Adrenal gland (tissue), 5 donors: ENCODE data around the gene VSTM2L.

Experiments used
- POLR2A ChIP-seq, 2 donors: fragments of 450-650 bp; IDR thresholded peaks; one replicate each; pipeline ENCODE4 v1.6.1; 2017; ENCODE audit warnings: antibody characterized with exemption in 2 of 2, mild to moderate bottlenecking in 2 of 2, moderate library complexity in 1 of 2
- TF ChIP-seq, protein P1 (sequence below), 6 experiments: fragments of 450-650 bp in 4 of 6; fragments of 200-600 bp in 2 of 6; sonication (generic) in 1 of 6; IDR thresholded peaks; 1 replicate in 5 of 6; 2 replicates in 1 of 6; pipeline versions ENCODE4 v1.5.1 to v1.8.0; 2016 to 2021; ENCODE audit warnings: antibody characterized with exemption in 6 of 6, mild to moderate bottlenecking in 2 of 6, moderate library complexity in 1 of 6
- donor health status: DM: no; HTN: no; CAD: no.

DNA sequence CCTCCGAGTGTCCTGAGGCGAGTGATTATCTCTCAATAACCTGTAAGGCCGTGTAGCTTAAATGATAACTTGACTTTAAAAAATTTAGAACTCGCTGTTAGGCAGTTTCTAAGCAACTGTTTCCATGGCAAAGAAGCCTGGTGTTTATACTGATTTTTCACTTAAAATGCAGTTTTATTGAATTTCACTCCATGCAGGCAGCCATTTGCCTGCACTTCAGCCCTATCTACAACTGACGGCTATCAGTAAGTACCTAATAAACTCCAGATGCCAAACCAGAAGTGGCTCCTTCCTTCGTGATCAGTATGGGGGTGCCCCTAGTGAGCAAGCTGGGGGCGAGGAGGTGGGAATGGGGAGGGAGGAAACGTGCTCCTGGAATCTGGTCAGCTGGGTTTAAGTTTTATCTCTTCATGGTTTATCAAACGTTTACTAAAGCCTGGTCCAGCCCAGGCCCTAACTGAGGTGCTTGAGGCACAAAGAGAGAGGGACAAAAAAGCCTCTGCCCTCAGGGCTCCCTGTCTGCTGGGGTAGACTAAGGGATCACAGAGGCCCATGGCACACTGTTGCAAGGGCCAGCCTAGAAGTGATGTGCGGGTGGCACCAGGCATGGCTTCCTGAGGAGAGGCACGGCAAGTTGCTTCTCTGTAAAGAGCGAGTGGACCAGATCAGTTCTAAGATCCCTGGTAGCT lies 84.8 kb downstream of the VSTM2L start:
- TF ChIP-seq, protein P1, sequence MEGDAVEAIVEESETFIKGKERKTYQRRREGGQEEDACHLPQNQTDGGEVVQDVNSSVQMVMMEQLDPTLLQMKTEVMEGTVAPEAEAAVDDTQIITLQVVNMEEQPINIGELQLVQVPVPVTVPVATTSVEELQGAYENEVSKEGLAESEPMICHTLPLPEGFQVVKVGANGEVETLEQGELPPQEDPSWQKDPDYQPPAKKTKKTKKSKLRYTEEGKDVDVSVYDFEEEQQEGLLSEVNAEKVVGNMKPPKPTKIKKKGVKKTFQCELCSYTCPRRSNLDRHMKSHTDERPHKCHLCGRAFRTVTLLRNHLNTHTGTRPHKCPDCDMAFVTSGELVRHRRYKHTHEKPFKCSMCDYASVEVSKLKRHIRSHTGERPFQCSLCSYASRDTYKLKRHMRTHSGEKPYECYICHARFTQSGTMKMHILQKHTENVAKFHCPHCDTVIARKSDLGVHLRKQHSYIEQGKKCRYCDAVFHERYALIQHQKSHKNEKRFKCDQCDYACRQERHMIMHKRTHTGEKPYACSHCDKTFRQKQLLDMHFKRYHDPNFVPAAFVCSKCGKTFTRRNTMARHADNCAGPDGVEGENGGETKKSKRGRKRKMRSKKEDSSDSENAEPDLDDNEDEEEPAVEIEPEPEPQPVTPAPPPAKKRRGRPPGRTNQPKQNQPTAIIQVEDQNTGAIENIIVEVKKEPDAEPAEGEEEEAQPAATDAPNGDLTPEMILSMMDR (IDR thresholded peaks at IDR 0.05), result no peak
- TF ChIP-seq POLR2A (IDR thresholded peaks at IDR 0.05), result no peak
